Caco-2 (cell line): Measurements from ENCODE around the gene POLD4. TPM values are rescaled to one million over a fixed set of nuclear protein-coding genes. Genes with fewer than 3 reads are reported as not detected.

Experiments
- BruUV-seq: library from RNA; stranded (reverse); fragments of 400-500 nt; replicated peaks from 2 replicates; lab custom pipeline; 2021; lab: Mats Ljungman, UMichigan
- CTCF ChIA-PET: fragments of 300-600 bp; sonication (Branson Sonifier 250); formaldehyde crosslinking; loops from one replicate; lab custom pipeline; 2022; ENCODE audit warnings: antibody characterized with exemption; lab: Charles Lee
- POLR2A ChIA-PET: fragments of 300-600 bp; sonication (Branson Sonifier 250); formaldehyde crosslinking; loops from one replicate; lab custom pipeline; 2022; ENCODE audit warnings: antibody characterized with exemption; lab: Charles Lee
- DNase-seq, 2 experiments: peaks; one replicate each; pipeline versions ENCODE4 v3.0.0 to v3.0.0-alpha.2; 2020 to 2022
- H3K27me3 ChIP-seq: replicated peaks from 2 replicates; pipeline ENCODE4 v1.6.0; 2011; ENCODE audit warnings: low read length; ENCODE audit not compliant: control insufficient read depth, insufficient read depth
- H3K36me3 ChIP-seq: 2 replicates; pipeline ENCODE4 v1.5.1; 2011; ENCODE audit warnings: low read length; ENCODE audit not compliant: control insufficient read depth, insufficient read depth
- H3K4me1 ChIP-seq: fragments of 250-450 bp; sonication (Bioruptor Pico); 2 replicates; pipeline ENCODE4 v1.5.1; 2020; ENCODE audit warnings: mild to moderate bottlenecking
- H3K4me3 ChIP-seq: 2 replicates; pipeline ENCODE4 v1.5.1; 2011; ENCODE audit warnings: low read depth, mild to moderate bottlenecking, control low read depth, low read length
- H3K9me3 ChIP-seq: fragments of 250-450 bp; sonication (Bioruptor Pico); 2 replicates; pipeline ENCODE4 v1.5.1; 2020; ENCODE audit warnings: mild to moderate bottlenecking, moderate library complexity
- H3K27ac Mint-ChIP-seq: one replicate; pipeline ENCODE4 v1.8.0; 2022; ENCODE audit warnings: mixed read lengths; ENCODE audit not compliant: unreplicated experiment
- H3K27me3 Mint-ChIP-seq: one replicate; pipeline ENCODE4 v1.8.0; 2022; ENCODE audit warnings: mixed read lengths; ENCODE audit not compliant: insufficient read depth, unreplicated experiment
- H3K36me3 Mint-ChIP-seq: one replicate; pipeline ENCODE4 v1.8.0; 2022; ENCODE audit warnings: mild to moderate bottlenecking, mixed read lengths; ENCODE audit not compliant: insufficient read depth, unreplicated experiment
- H3K4me1 Mint-ChIP-seq: one replicate; pipeline ENCODE4 v1.8.0; 2022; ENCODE audit warnings: low read depth, mixed read lengths; ENCODE audit not compliant: unreplicated experiment
- H3K4me3 Mint-ChIP-seq: one replicate; pipeline ENCODE4 v1.8.0; 2022; ENCODE audit warnings: mild to moderate bottlenecking, moderate library complexity, mixed read lengths; ENCODE audit not compliant: unreplicated experiment
- H3K9me3 Mint-ChIP-seq: one replicate; pipeline ENCODE4 v1.8.0; 2022; ENCODE audit warnings: mixed read lengths; ENCODE audit not compliant: unreplicated experiment
- CTCF ChIP-seq, 2 experiments: fragments of 200-600 bp in 1 of 2; IDR thresholded peaks; 1 replicate in 1 of 2; 2 replicates in 1 of 2; pipeline versions ENCODE4 v1.5.1 to v1.8.0; 2011 to 2022; ENCODE audit warnings: antibody characterized with exemption in 1 of 2, control low read depth in 1 of 2, inconsistent platforms in 1 of 2, low read depth in 1 of 2, low read length in 1 of 2, mild to moderate bottlenecking in 1 of 2, moderate library complexity in 1 of 2; ENCODE audit not compliant: insufficient read depth in 1 of 2, severe bottlenecking in 1 of 2, unreplicated experiment in 1 of 2
- intact Hi-C: fragments of 100-400 bp; cut with micrococcal nuclease; formaldehyde crosslinking; loops from one replicate; pipeline ENCODE4 v1.10.0; 2022; ENCODE audit not compliant: unreplicated experiment
- total RNA-seq: library from RNA; stranded (reverse); gene quantifications from 2 replicates; pipeline ENCODE4 v1.2.3, GENCODE V29; 2022

POLD4 gene
- total RNA-seq, 1 experiment from 2014 or later: 29.8 TPM

- H3K27me3 ChIP-seq: no peaks in the 10 kb centered on the region
- Mint-ChIP-seq H3K4me3 (no peak overlapping the region), H3K36me3 (peaks cover 36% of the 10 kb centered on the region), H3K27ac (no peak overlapping the region), H3K4me1 (peaks cover 25% of the 10 kb centered on the region), H3K27me3 (no peaks in the 10 kb centered on the region), H3K9me3 (no peaks in the 10 kb centered on the region)
- TF ChIP-seq CTCF (IDR thresholded peaks at IDR 0.05; ENCODE audit: insufficient read depth in 1 of 2, low read depth in 1 of 2, low read length in 1 of 2, severe bottlenecking in 1 of 2, unreplicated experiment in 1 of 2): no peak
- H3K36me3 ChIP-seq: peaks cover 4% of the 10 kb centered on the region
- H3K9me3 ChIP-seq: no peaks in the 10 kb centered on the region
- ChIA-PET CTCF (interaction anchor here (0.6 to 0.8 kb wide), 2 partner anchors 9 to 302 kb away, joined by 3 to 5 read pairs; no protein-coding TSS in a partner anchor), POLR2A (interaction anchor here (0.6 to 0.7 kb wide), 2 partner anchors 9 to 45 kb away, joined by 3 to 4 read pairs; no protein-coding TSS in a partner anchor)
- intact Hi-C loops: no loop called here
- DNase-seq: peak in 1 of 2 experiments; percentile 40
- no peak overlapping the region for H3K4me3 ChIP-seq
- BruUV-seq: no TSS peak
- H3K4me1 ChIP-seq: peaks cover 28% of the 10 kb centered on the region
These were observed 45.1 kb downstream of the POLD4 start for GRCh38 chr11:67308031-67308866.

DNA sequence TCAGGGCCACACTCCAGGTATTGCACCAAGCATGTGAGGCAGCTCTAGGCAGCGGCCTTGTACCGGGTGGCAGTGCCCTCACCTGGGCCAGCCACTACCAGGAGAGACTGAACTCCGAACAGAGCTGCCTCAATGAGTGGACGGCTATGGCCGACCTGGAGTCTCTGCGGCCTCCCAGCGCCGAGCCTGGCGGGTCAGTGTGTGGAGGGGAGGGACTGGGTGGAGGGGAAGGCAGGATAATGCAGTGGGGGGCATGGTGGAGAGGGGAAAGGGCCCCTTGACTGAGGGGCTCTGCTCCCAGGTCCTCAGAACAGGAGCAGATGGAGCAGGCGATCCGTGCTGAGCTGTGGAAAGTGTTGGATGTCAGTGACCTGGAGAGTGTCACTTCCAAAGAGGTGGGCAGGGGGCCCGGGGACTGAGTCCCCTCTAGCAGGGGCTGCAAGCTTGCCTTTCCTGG, 45.8 kb downstream of the POLD4 start:
- Mint-ChIP-seq H3K4me1 (peaks cover 21% of the 10 kb centered on the region), H3K4me3 (no peak overlapping the region), H3K36me3 (peaks cover 43% of the 10 kb centered on the region), H3K27me3 (no peaks in the 10 kb centered on the region), H3K27ac (no peak overlapping the region), H3K9me3 (no peaks in the 10 kb centered on the region)
- Histone ChIP-seq H3K4me3 (no peak overlapping the region), H3K36me3 (peaks cover 4% of the 10 kb centered on the region), H3K27me3 (no peaks in the 10 kb centered on the region), H3K4me1 (peaks cover 26% of the 10 kb centered on the region), H3K9me3 (no peaks in the 10 kb centered on the region)
- CTCF ChIA-PET: interaction anchor here (0.6 to 1.0 kb wide), 3 partner anchors 10 to 302 kb away, joined by 3 to 5 read pairs (median 3); no protein-coding TSS in a partner anchor
- POLR2A ChIA-PET: no interaction called here
- intact Hi-C loops: no loop called here
- BruUV-seq: no TSS peak
- peak in 1 of 2 experiments; percentile 37 for DNase-seq
- no peak for TF ChIP-seq CTCF (IDR thresholded peaks at IDR 0.05; ENCODE audit: insufficient read depth in 1 of 2, low read depth in 1 of 2, low read length in 1 of 2, severe bottlenecking in 1 of 2, unreplicated experiment in 1 of 2)

DNA sequence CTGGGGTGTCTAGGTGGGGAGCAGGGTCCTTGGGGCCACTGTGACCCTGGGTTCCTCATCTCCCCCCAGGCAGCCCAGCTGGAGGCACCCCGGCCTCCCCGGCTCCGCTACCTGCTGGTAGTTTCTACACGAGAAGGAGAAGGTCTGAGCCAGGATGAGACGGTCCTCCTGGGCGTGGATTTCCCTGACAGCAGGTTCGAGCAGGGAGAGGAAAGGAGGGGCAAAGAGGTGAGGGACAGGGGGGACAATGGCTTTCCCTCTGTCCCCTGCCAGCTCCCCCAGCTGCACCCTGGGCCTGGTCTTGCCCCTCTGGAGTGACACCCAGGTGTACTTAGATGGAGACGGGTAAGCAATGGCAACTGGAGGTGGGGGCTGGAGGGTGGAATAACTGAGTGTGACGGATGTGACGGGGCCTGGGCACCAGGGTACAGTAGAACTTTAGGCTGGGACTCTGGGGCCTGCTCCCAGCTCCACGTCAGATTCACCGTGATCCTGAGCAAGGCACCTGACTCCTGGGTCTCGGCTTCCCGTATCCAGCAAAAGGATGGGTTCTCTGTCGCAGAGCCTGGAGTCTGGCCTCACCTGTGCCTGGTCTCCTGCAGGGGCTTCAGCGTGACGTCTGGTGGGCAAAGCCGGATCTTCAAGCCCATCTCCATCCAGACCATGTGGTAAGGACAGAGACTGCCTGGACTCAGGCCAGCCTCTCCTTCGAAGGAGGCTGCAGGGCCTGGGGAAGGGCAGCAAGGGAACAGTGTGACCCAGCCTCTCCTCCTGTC, 46.4 kb downstream of the POLD4 start:
- no TSS peak for BruUV-seq
- intact Hi-C loops: no loop called here
- DNase-seq: peak in 1 of 2 experiments; percentile 35
- peaks cover 28% of the 10 kb centered on the region for H3K4me1 ChIP-seq
- H3K4me3 ChIP-seq: no peak overlapping the region
- H3K9me3 Mint-ChIP-seq: no peaks in the 10 kb centered on the region
- H3K36me3 ChIP-seq: peaks cover 6% of the 10 kb centered on the region
- peaks cover 49% of the 10 kb centered on the region for H3K36me3 Mint-ChIP-seq
- H3K27me3 Mint-ChIP-seq: no peaks in the 10 kb centered on the region
- ChIA-PET CTCF (interaction anchor here (0.6 to 1.0 kb wide), 2 partner anchors 76 to 303 kb away, joined by 3 to 5 read pairs; no protein-coding TSS in a partner anchor), POLR2A (no interaction called here)
- no peak overlapping the region for H3K27ac Mint-ChIP-seq
- H3K27me3 ChIP-seq: no peaks in the 10 kb centered on the region
- no peaks in the 10 kb centered on the region for H3K9me3 ChIP-seq
- H3K4me1 Mint-ChIP-seq: peaks cover 16% of the 10 kb centered on the region
- no peak overlapping the region for H3K4me3 Mint-ChIP-seq
- TF ChIP-seq CTCF (IDR thresholded peaks at IDR 0.05; ENCODE audit: insufficient read depth in 1 of 2, low read depth in 1 of 2, low read length in 1 of 2, severe bottlenecking in 1 of 2, unreplicated experiment in 1 of 2): no peak
